ENCODE results near the gene UCN.

The UCN gene

GRCh38 chr2:27282892-27283291 lies 25.4 kb downstream of the UCN start:
- H3K27ac ChIP-seq (ENCODE audit: extremely low read depth, low read depth, low read length), result no peak overlapping the region
- no peaks in the 10 kb centered on the region; the same call in 1 of the 2 replicates for H3K4me1 ChIP-seq (ENCODE audit: control insufficient read depth, insufficient read depth, low read length)
- no peaks in the 10 kb centered on the region for H3K9me3 ChIP-seq (ENCODE audit: control insufficient read depth, insufficient read depth, low read depth, low read length)
- POLR2A ChIA-PET, result no interaction called here
- no peak overlapping the region for H3K4me3 ChIP-seq (ENCODE audit: low read depth, low read length)
- TF ChIP-seq PRDM10 (tag by site-specific recombination; IDR thresholded peaks at IDR 0.05) (peak; percentile 44; the same call in 1 of the 2 replicates), FEZF1 (tag by site-specific recombination; IDR thresholded peaks at IDR 0.05) (no peak), ZBTB17 (tag by site-specific recombination; IDR thresholded peaks at IDR 0.05) (peak; percentile 42; the same call in 1 of the 2 replicates), ZNF341 (tag by site-specific recombination; IDR thresholded peaks at IDR 0.05; ENCODE audit: low read depth) (peak; percentile 34; the same call in 1 of the 2 replicates), ZNF248 (tag by site-specific recombination; IDR thresholded peaks at IDR 0.05) (no peak)
- H3K36me3 ChIP-seq (ENCODE audit: control insufficient read depth in 2 of 2, insufficient read depth in 1 of 2, low read length in 2 of 2), result no peaks in the 10 kb centered on the region
- CTCF ChIA-PET, result interaction anchor here (0.6 to 7.9 kb wide), 8 partner anchors 9 to 266 kb away, joined by 3 to 211 read pairs (median 6); partner anchors contain the start of gene SLC30A3

GRCh38 chr2:27281855-27282559 lies 26.2 kb downstream of the UCN start, which contains the start of gene TRIM54:
TRIM54 (plus strand) TSS chr2:27282429; CDS start chr2:27282732, 303 bp downstream.
- no peaks in the 10 kb centered on the region for H3K9me3 ChIP-seq (ENCODE audit: control insufficient read depth, insufficient read depth, low read depth, low read length)
- ChIA-PET CTCF (interaction anchor here (0.6 to 7.9 kb wide), 10 partner anchors 11 to 299 kb away, joined by 3 to 211 read pairs (median 6); partner anchors contain the start of gene SLC30A3), POLR2A (no interaction called here)
- H3K4me1 ChIP-seq (ENCODE audit: control insufficient read depth, insufficient read depth, low read length), result no peaks in the 10 kb centered on the region; the same call in 1 of the 2 replicates
- H3K27ac ChIP-seq (ENCODE audit: extremely low read depth, low read depth, low read length), result no peak within 1 kb of the TSS
- H3K4me3 ChIP-seq (ENCODE audit: low read depth, low read length), result no peak within 1 kb of the TSS
- no peaks in the 10 kb centered on the region for H3K36me3 ChIP-seq (ENCODE audit: control insufficient read depth in 2 of 2, insufficient read depth in 1 of 2, low read length in 2 of 2)
- TF ChIP-seq ZBTB6 (tag by site-specific recombination; IDR thresholded peaks at IDR 0.05) (no peak), PBX3 (CRISPR knock-in tag; IDR thresholded peaks at IDR 0.05) (no peak), PRDM10 (tag by site-specific recombination; IDR thresholded peaks at IDR 0.05) (no peak), ZNF768 (tag by site-specific recombination; IDR thresholded peaks at IDR 0.05) (no peak), GLIS1 (tag by site-specific recombination; IDR thresholded peaks at IDR 0.05) (no peak), YY1 (tag by site-specific recombination; IDR thresholded peaks at IDR 0.05) (no peak), ZNF114 (tag by site-specific recombination; IDR thresholded peaks at IDR 0.05) (no peak), MZF1 (tag by site-specific recombination; IDR thresholded peaks at IDR 0.05; ENCODE audit: borderline replicate concordance) (no peak), BCL11A (tag by site-specific recombination; IDR thresholded peaks at IDR 0.05; ENCODE audit: low read depth) (no peak), ZNF518A (tag by site-specific recombination; conservative IDR thresholded peaks at IDR 0.05; ENCODE audit: low read depth) (no peak)

Measured in HEK293 (cell line).